Measurements from ENCODE around the gene C14orf180. TPM values are rescaled to one million over a fixed set of nuclear protein-coding genes. Genes with fewer than 3 reads are reported as not detected.

The C14orf180 gene
- total RNA-seq, 1 experiment from 2014 or later = not detected

- no peak overlapping the region for H3K23ac ChIP-seq (ENCODE audit: insufficient read length, low read depth, low read length)
- H3K4me1 Mint-ChIP-seq = peaks cover 0 to 9% of the 10 kb centered on the region in 2 experiments; a peak in 2 of 4 replicates
- H2AFZ ChIP-seq (ENCODE audit: low read length) = no peak overlapping the region
- H3K79me1 ChIP-seq (ENCODE audit: insufficient read depth, low read depth, low read length, poor library complexity, severe bottlenecking) = no peaks in the 10 kb centered on the region
- no peak overlapping the region for H2BK15ac ChIP-seq (ENCODE audit: low read depth, low read length)
- H2AK5ac ChIP-seq (ENCODE audit: insufficient read length, low read length) = no peak overlapping the region
- H3K9me3 Mint-ChIP-seq = no peaks in the 10 kb centered on the region
- no peaks in the 10 kb centered on the region for H3K23me2 ChIP-seq (ENCODE audit: insufficient read length, low read depth, low read length, poor library complexity, severe bottlenecking)
- H2BK5ac ChIP-seq (ENCODE audit: insufficient read length, low read length) = no peak overlapping the region
- H3K9ac ChIP-seq (ENCODE audit: extremely low read depth, insufficient read length, low read length) = no peak overlapping the region
- no peak overlapping the region for H3K56ac ChIP-seq (ENCODE audit: insufficient read length, low read depth, low read length)
- H3K4me1 ChIP-seq (ENCODE audit: insufficient read depth, low read length) = no peaks in the 10 kb centered on the region
- H3K14ac ChIP-seq (ENCODE audit: insufficient read depth, low read length) = no peak overlapping the region
- H3K18ac ChIP-seq (ENCODE audit: insufficient read length, low read depth, low read length) = no peak overlapping the region
- H3K27ac Mint-ChIP-seq = no peak overlapping the region
- no peaks in the 10 kb centered on the region for H3K9me3 ChIP-seq (ENCODE audit: control insufficient read depth, low read depth, low read length)
- no peak overlapping the region for H2BK20ac ChIP-seq (ENCODE audit: low read depth, low read length, poor library complexity, severe bottlenecking)
- H3K79me2 ChIP-seq (ENCODE audit: insufficient read depth, low read length) = no peaks in the 10 kb centered on the region
- H3K4me2 ChIP-seq (ENCODE audit: insufficient read depth, insufficient read length, low read length) = no peak overlapping the region
- H3K4ac ChIP-seq (ENCODE audit: low read depth, low read length) = no peak overlapping the region
- H2BK12ac ChIP-seq (ENCODE audit: insufficient read length, low read depth, low read length) = no peak overlapping the region
- WGBS (ENCODE audit: extremely low coverage, insufficient read length, low lambda C conversion rate) = no CpG with 5 or more reads among the region's 11 CpGs
- no peak overlapping the region for H3K27ac ChIP-seq (ENCODE audit: insufficient read length, low read depth, low read length)
- H4K8ac ChIP-seq (replicated peaks; ENCODE audit: insufficient read length, low read depth, low read length) = no peak overlapping the region
- DNase-seq = no peak
- H4K91ac ChIP-seq (ENCODE audit: insufficient read length, low read depth, low read length) = no peak overlapping the region
- TF ChIP-seq CTCF (conservative IDR thresholded peaks at IDR 0.05) = no peak
- H3K27me3 ChIP-seq (ENCODE audit: insufficient read depth, low read length) = no peaks in the 10 kb centered on the region
- no peak overlapping the region for H2BK120ac ChIP-seq (ENCODE audit: low read depth, low read length, poor library complexity, severe bottlenecking)
- no peak overlapping the region for H3T11ph ChIP-seq (ENCODE audit: low read length)
- no peaks in the 10 kb centered on the region for H4K20me1 ChIP-seq (ENCODE audit: control insufficient read depth, insufficient read depth, insufficient read length)
- peaks cover 2% of the 10 kb centered on the region; the same call in 1 of the 2 replicates for H3K27me3 Mint-ChIP-seq (ENCODE audit: low read depth)
- H4K5ac ChIP-seq (ENCODE audit: insufficient read length, low read depth, low read length) = no peak overlapping the region
- H3K4me3 Mint-ChIP-seq = no peak overlapping the region
- H3K36me3 Mint-ChIP-seq (ENCODE audit: insufficient read depth in 1 of 3, low read depth in 3 of 3) = no peaks in the 10 kb centered on the region; a peak in 1 of 7 replicates
Measured at GRCh38 chr14:104568620-104569019, 10.9 kb upstream of the C14orf180 start.

Data from H9 (cell line).